SK-N-SH (cell line): Measurements from ENCODE around the gene GCC1. TPM values are rescaled to one million over a fixed set of nuclear protein-coding genes. Genes with fewer than 3 reads are reported as not detected.
A peak's percentile ranks its signal among the peaks of the same experiment; 100 is the strongest.

Experiments used
- CTCF ChIA-PET: fragments of 300-600, 350-600 bp; formaldehyde crosslinking; extraction: SDS; loops from one replicate; lab custom pipeline; 2021; lab: Yijun Ruan, JAX
- POLR2A ChIA-PET: fragments of 350-600 bp; sonication (Branson Sonifier 250); formaldehyde crosslinking; extraction: SDS; loops from one replicate; lab custom pipeline; 2020; ENCODE audit warnings: antibody characterized with exemption, inconsistent platforms; lab: Yijun Ruan, JAX
- DNase-seq: peaks from one replicate; pipeline ENCODE4 v3.0.0; 2012
- H2AFZ ChIP-seq: fragments of 200-600 bp; sonication (generic); 2 replicates; pipeline ENCODE4 v1.8.1; 2016; ENCODE audit warnings: antibody characterized with exemption, mild to moderate bottlenecking, low read depth
- H3F3A ChIP-seq: fragments of 200-600 bp; sonication (generic); replicated peaks from 2 replicates; pipeline ENCODE3; 2016; ENCODE audit warnings: antibody characterized with exemption, mild to moderate bottlenecking; ENCODE audit not compliant: insufficient read depth
- H3K27ac ChIP-seq, 2 experiments: fragments of 200-500 bp in 1 of 2; fragments of 200-600 bp in 1 of 2; sonication (Bioruptor generic) in 1 of 2; sonication (generic), shearing (Covaris generic) in 1 of 2; 2 replicates each; pipeline versions ENCODE4 v1.5.1 to v1.6.1; 2014 to 2016; ENCODE audit warnings: low read depth in 2 of 2, inconsistent platforms in 1 of 2, low read length in 1 of 2, mild to moderate bottlenecking in 1 of 2, mixed read lengths in 1 of 2
- H3K27me3 ChIP-seq: fragments of 200-600 bp; sonication (generic), shearing (Covaris generic); 2 replicates; pipeline ENCODE4 v1.6.1; 2016; ENCODE audit warnings: mixed run types; ENCODE audit not compliant: insufficient read depth
- H3K36me3 ChIP-seq, 2 experiments: fragments of 200-500 bp in 1 of 2; fragments of 200-600 bp in 1 of 2; sonication (Bioruptor generic) in 1 of 2; sonication (generic) in 1 of 2; replicated peaks in 1 of 2; 2 replicates each; pipeline versions ENCODE3 to v1.5.1; 2014 to 2016; ENCODE audit warnings: low read length in 1 of 2, mild to moderate bottlenecking in 1 of 2; ENCODE audit not compliant: insufficient read depth in 2 of 2, control insufficient read depth in 1 of 2
- H3K4me1 ChIP-seq, 2 experiments: fragments of 200-500 bp in 1 of 2; fragments of 200-600 bp in 1 of 2; sonication (Bioruptor generic) in 1 of 2; sonication (generic), shearing (Covaris generic) in 1 of 2; 2 replicates each; pipeline versions ENCODE4 v1.5.1 to v1.6.1; 2014 to 2016; ENCODE audit warnings: low read depth in 1 of 2, low read length in 1 of 2, mixed run types in 1 of 2; ENCODE audit not compliant: insufficient read depth in 2 of 2, control insufficient read depth in 1 of 2
- H3K4me2 ChIP-seq: fragments of 200-600 bp; sonication (generic), shearing (Covaris generic); 2 replicates; pipeline ENCODE4 v1.6.1; 2017; ENCODE audit warnings: mixed run types
- H3K4me3 ChIP-seq, 2 experiments: fragments of 200-500 bp in 1 of 2; fragments of 200-600 bp in 1 of 2; sonication (Bioruptor generic) in 1 of 2; sonication (generic), shearing (Covaris generic) in 1 of 2; 2 replicates each; pipeline versions ENCODE4 v1.5.1 to v1.8.1; 2014 to 2016; ENCODE audit warnings: low read depth in 2 of 2, inconsistent platforms in 1 of 2, low read length in 1 of 2, mild to moderate bottlenecking in 1 of 2, mixed read lengths in 1 of 2, moderate library complexity in 1 of 2
- H3K79me2 ChIP-seq: fragments of 200-600 bp; sonication (generic); 2 replicates; pipeline ENCODE4 v1.8.1; 2017; ENCODE audit warnings: mild to moderate bottlenecking; ENCODE audit not compliant: insufficient read depth
- H3K9ac ChIP-seq: fragments of 200-600 bp; sonication (generic); 2 replicates; pipeline ENCODE4 v1.6.1; 2017; ENCODE audit warnings: mixed run types
- H3K9me2 ChIP-seq: fragments of 200-600 bp; sonication (generic); 2 replicates; pipeline ENCODE4 v1.6.1; 2017; ENCODE audit warnings: mixed run types
- H3K9me3 ChIP-seq: fragments of 200-600 bp; sonication (generic); 2 replicates; pipeline ENCODE4 v1.6.1; 2017; ENCODE audit warnings: mixed run types, mild to moderate bottlenecking, moderate library complexity
- H4K20me1 ChIP-seq: fragments of 200-600 bp; sonication (generic); 2 replicates; pipeline ENCODE4 v1.6.1; 2017; ENCODE audit warnings: mild to moderate bottlenecking, mixed run types; ENCODE audit not compliant: insufficient read depth
- GATA2 ChIP-seq: sonication (generic); formaldehyde crosslinking; IDR thresholded peaks from 2 replicates; pipeline ENCODE4 v1.5.0; 2020; ENCODE audit warnings: mild to moderate bottlenecking, missing genetic modification reagents
- NFIC ChIP-seq: IDR thresholded peaks from 2 replicates; pipeline ENCODE4 v1.4.0; 2012; ENCODE audit warnings: borderline replicate concordance
- NRF1 ChIP-seq: IDR thresholded peaks from 2 replicates; pipeline ENCODE4 v1.6.1; 2012; ENCODE audit warnings: low read depth, mild to moderate bottlenecking, low read length
- RAD21 ChIP-seq: IDR thresholded peaks from 2 replicates; pipeline ENCODE4 v1.6.1; 2012; ENCODE audit warnings: mild to moderate bottlenecking, low read length
- SMC3 ChIP-seq: IDR thresholded peaks from 2 replicates; pipeline ENCODE4 v1.6.1; 2012; ENCODE audit warnings: low read depth, low read length, improper control_type of control experiment
- TCF12 ChIP-seq: IDR thresholded peaks from 2 replicates; pipeline ENCODE4 v1.4.0; 2012
- WGBS: methylation state at CpG from one replicate; pipeline ENCODE4 v1.1.6; 2017; ENCODE audit warnings: low lambda C conversion rate; 5-methylcytosine and 5-hydroxymethylcytosine counted together
- polyA plus RNA-seq, 3 experiments: library from polyadenylated mRNA; depleted of rRNA; stranded (reverse); fragments of >200 nt; gene quantifications; 2 replicates each; pipeline ENCODE4 v1.2.3, GENCODE V29; 2012
- TF ChIP-seq, protein P1 (sequence below): IDR thresholded peaks from 2 replicates; pipeline ENCODE4 v1.4.0; 2012; ENCODE audit warnings: low read depth
- TF ChIP-seq, protein P2 (sequence below): fragments of 200-600 bp; sonication (generic); IDR thresholded peaks from 2 replicates; pipeline ENCODE4 v1.6.1; 2017; ENCODE audit warnings: antibody characterized with exemption, mild to moderate bottlenecking, moderate library complexity
- TF ChIP-seq, protein P3 (sequence below): IDR thresholded peaks from 2 replicates; pipeline ENCODE4 v1.4.0; 2012; ENCODE audit warnings: low read depth, borderline replicate concordance

Gene GCC1
- polyA plus RNA-seq, 1 of the 3 experiments (the other 2 are of a cell fraction): 8.4 TPM

DNA sequence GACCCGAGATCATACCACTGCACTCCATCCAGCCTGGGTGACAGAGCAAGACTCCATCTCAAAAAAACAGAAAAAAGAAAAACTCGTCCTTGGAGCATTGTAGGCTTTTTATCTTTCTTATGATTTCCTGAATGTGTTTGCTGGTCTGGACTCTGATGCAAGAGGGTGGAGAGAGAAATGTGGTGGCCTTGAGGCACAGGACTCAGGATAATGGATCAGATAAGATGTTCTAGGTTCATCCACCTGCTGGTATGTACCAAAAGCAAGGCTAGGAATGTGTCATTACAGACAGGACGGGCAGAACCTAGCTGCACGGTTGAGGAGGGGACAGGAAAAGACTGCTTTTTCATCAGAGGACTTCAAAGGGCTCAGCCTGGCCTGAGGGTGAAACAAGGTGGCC is 33.5 kb downstream of the GCC1 start (continued):
- TF ChIP-seq RAD21 (no peak), GATA2 (CRISPR knock-in tag) (no peak)
- TF ChIP-seq, protein P1, sequence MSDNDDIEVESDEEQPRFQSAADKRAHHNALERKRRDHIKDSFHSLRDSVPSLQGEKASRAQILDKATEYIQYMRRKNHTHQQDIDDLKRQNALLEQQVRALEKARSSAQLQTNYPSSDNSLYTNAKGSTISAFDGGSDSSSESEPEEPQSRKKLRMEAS: no peak

DNA sequence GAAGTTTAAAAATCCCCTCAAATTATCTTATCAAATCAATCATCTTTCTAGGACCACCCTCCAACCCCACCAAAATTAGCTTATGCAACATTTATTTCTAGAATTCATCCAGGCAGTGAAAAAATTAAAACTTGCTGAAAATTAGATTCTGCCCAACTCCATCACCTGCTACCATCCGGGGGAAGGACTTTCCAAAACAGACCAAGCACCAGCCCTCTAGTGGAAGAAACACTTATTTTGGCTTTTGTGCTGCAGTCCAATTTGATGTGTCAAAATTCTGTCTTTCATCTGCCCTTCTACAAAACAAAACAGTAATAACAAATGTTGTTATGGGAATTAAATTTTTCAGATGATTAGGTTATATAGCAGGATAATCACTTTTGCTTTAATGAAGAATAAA is 35.1 kb downstream of the GCC1 start:
- DNase-seq: no peak
- H3K4me2 ChIP-seq: no peak overlapping the region
- H3K4me3 ChIP-seq: no peak overlapping the region
- no peaks in the 10 kb centered on the region for H3K36me3 ChIP-seq
- no peak overlapping the region for H3K9ac ChIP-seq
- POLR2A ChIA-PET: no interaction called here
- H3K27ac ChIP-seq: no peak overlapping the region
- CTCF ChIA-PET: interaction anchor here (1.5 to 2.0 kb wide), 2 partner anchors 11 to 15 kb away, joined by 4 to 6 read pairs; no protein-coding TSS in a partner anchor
- H3K9me2 ChIP-seq: no peaks in the 10 kb centered on the region
- no peaks in the 10 kb centered on the region for H4K20me1 ChIP-seq
- no peaks in the 10 kb centered on the region for H3K4me1 ChIP-seq
- no peaks in the 10 kb centered on the region for H3F3A ChIP-seq
- 15% methylated on average over 1 of the region's 1 CpG for WGBS
- H3K27me3 ChIP-seq: no peaks in the 10 kb centered on the region
- TF ChIP-seq, protein P2, sequence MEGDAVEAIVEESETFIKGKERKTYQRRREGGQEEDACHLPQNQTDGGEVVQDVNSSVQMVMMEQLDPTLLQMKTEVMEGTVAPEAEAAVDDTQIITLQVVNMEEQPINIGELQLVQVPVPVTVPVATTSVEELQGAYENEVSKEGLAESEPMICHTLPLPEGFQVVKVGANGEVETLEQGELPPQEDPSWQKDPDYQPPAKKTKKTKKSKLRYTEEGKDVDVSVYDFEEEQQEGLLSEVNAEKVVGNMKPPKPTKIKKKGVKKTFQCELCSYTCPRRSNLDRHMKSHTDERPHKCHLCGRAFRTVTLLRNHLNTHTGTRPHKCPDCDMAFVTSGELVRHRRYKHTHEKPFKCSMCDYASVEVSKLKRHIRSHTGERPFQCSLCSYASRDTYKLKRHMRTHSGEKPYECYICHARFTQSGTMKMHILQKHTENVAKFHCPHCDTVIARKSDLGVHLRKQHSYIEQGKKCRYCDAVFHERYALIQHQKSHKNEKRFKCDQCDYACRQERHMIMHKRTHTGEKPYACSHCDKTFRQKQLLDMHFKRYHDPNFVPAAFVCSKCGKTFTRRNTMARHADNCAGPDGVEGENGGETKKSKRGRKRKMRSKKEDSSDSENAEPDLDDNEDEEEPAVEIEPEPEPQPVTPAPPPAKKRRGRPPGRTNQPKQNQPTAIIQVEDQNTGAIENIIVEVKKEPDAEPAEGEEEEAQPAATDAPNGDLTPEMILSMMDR: peak; percentile 44
- TF ChIP-seq, protein P3, sequence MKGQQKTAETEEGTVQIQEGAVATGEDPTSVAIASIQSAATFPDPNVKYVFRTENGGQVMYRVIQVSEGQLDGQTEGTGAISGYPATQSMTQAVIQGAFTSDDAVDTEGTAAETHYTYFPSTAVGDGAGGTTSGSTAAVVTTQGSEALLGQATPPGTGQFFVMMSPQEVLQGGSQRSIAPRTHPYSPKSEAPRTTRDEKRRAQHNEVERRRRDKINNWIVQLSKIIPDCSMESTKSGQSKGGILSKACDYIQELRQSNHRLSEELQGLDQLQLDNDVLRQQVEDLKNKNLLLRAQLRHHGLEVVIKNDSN: no peak
- no peak for TF ChIP-seq NRF1
- no peaks in the 10 kb centered on the region for H3K9me3 ChIP-seq
- H2AFZ ChIP-seq: no peak overlapping the region
- no peaks in the 10 kb centered on the region for H3K79me2 ChIP-seq

DNA sequence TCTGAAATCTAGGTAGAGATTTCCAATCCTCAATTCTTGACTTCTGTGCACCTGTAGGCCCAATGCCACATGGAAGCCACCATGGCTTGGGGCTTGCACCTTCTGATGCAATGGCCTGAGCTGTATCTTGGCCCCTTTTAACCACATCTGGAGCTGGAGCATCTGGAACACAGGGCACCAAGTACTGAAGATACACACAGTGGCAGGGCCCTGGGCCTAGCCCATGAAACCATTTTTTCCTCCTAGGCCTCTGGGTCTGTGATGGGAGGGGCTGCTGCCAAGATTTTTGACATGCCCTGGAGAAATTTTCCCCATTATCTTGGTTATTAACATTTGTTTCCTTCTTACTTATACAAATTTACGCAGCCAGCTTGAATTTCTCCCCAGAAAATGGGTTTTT is 39.1 kb downstream of the GCC1 start:
- H4K20me1 ChIP-seq: no peaks in the 10 kb centered on the region
- H3K9me3 ChIP-seq: no peaks in the 10 kb centered on the region
- no peaks in the 10 kb centered on the region for H3K79me2 ChIP-seq
- WGBS: 6% methylated on average over 1 of the region's 1 CpG
- POLR2A ChIA-PET: no interaction called here
- H3K9ac ChIP-seq: no peak overlapping the region
- no peak overlapping the region for H3K27ac ChIP-seq
- CTCF ChIA-PET: interaction anchor here (1.2 kb wide), 1 partner anchor 18 kb away, joined by 3 read pairs; no protein-coding TSS in a partner anchor
- H3K4me2 ChIP-seq: no peak overlapping the region
- no peaks in the 10 kb centered on the region for H3K27me3 ChIP-seq
- no peaks in the 10 kb centered on the region for H3K36me3 ChIP-seq
- no peak for DNase-seq
- TF ChIP-seq, protein P1: no peak
- no peak for TF ChIP-seq TCF12
- TF ChIP-seq, protein P2: no peak
- no peak for TF ChIP-seq SMC3
- TF ChIP-seq NFIC: no peak
- H3K9me2 ChIP-seq: no peaks in the 10 kb centered on the region
- H3F3A ChIP-seq: no peaks in the 10 kb centered on the region
- H3K4me1 ChIP-seq: peaks cover 0 to 4% of the 10 kb centered on the region in 2 experiments; a peak in 1 of 4 replicates
- no peak overlapping the region for H3K4me3 ChIP-seq
- no peak overlapping the region for H2AFZ ChIP-seq
